ENCODE data around the gene FAM131A.

- TF ChIP-seq CTCF (IDR thresholded peaks at IDR 0.05 in 8 of 11, conservative IDR thresholded peaks at IDR 0.05 in 3 of 11) (no peak), POLR2A (IDR thresholded peaks at IDR 0.05) (no peak)
These were observed 29.5 kb upstream of the FAM131A start for GRCh38 chr3:184307915-184308314.
